Stimulated activated memory B cell treated with anti-CD40 and anti-IgM and Interleukin-4, amounts not matched to agents 10 μg/mL and 1 μg/mL and 100 μg/mL, for 72 hours (primary cell): ENCODE measurements around the gene ZDHHC1.

Experiments used
- ATAC-seq: fragments of 150-1000 bp; cut with Tn5 transposase; 2 replicates; pipeline ENCODE4 v1.10.0; 2021
- H3K27ac Mint-ChIP-seq: one replicate; pipeline ENCODE4 v1.8.0; 2022; ENCODE audit warnings: mild to moderate bottlenecking, mixed read lengths
- H3K27me3 Mint-ChIP-seq: one replicate; pipeline ENCODE4 v1.8.0; 2022; ENCODE audit warnings: mixed read lengths
- H3K36me3 Mint-ChIP-seq: one replicate; pipeline ENCODE4 v1.8.0; 2022; ENCODE audit warnings: mixed read lengths
- H3K4me1 Mint-ChIP-seq: one replicate; pipeline ENCODE4 v1.8.0; 2022; ENCODE audit warnings: mixed read lengths
- H3K4me3 Mint-ChIP-seq: one replicate; pipeline ENCODE4 v1.8.0; 2022; ENCODE audit warnings: mild to moderate bottlenecking, moderate library complexity, mixed read lengths
- H3K9me3 Mint-ChIP-seq: one replicate; pipeline ENCODE4 v1.8.0; 2022; ENCODE audit warnings: mixed read lengths

The ZDHHC1 gene

GRCh38 chr16:67441907-67442306, 25.6 kb upstream of the ZDHHC1 start:
- no peaks in the 10 kb centered on the region for H3K9me3 Mint-ChIP-seq
- H3K4me3 Mint-ChIP-seq, result no peak overlapping the region
- no peaks in the 10 kb centered on the region for H3K27me3 Mint-ChIP-seq
- no peak for ATAC-seq
- peaks cover 52% of the 10 kb centered on the region for H3K36me3 Mint-ChIP-seq
- H3K27ac Mint-ChIP-seq, result no peak overlapping the region
- H3K4me1 Mint-ChIP-seq, result peaks cover 27% of the 10 kb centered on the region

- Mint-ChIP-seq H3K4me1 (peaks cover 33% of the 10 kb centered on the region), H3K36me3 (peaks cover 56% of the 10 kb centered on the region), H3K9me3 (no peaks in the 10 kb centered on the region), H3K27me3 (no peaks in the 10 kb centered on the region), H3K4me3 (no peak overlapping the region), H3K27ac (no peak overlapping the region)
- ATAC-seq, result no peak
Observed at GRCh38 chr16:67441271-67441753, 25.0 kb upstream of the ZDHHC1 start.

- no peak for ATAC-seq
- Mint-ChIP-seq H3K4me1 (peaks cover 52% of the 10 kb centered on the region), H3K27ac (peak overlapping the region; percentile 2), H3K9me3 (no peaks in the 10 kb centered on the region), H3K27me3 (no peaks in the 10 kb centered on the region), H3K4me3 (no peak overlapping the region), H3K36me3 (peaks cover 50% of the 10 kb centered on the region)
Observed at GRCh38 chr16:67438824-67439393, 22.6 kb upstream of the ZDHHC1 start.

GRCh38 chr16:67438098-67438791, 22.0 kb upstream of the ZDHHC1 start:
- no peak for ATAC-seq
- Mint-ChIP-seq H3K27me3 (no peaks in the 10 kb centered on the region), H3K27ac (peak overlapping the region; percentile 2), H3K4me3 (no peak overlapping the region), H3K4me1 (peaks cover 59% of the 10 kb centered on the region), H3K36me3 (peaks cover 46% of the 10 kb centered on the region), H3K9me3 (no peaks in the 10 kb centered on the region)

- H3K27ac Mint-ChIP-seq, result peak overlapping the region; percentile 2
- H3K27me3 Mint-ChIP-seq, result no peaks in the 10 kb centered on the region
- ATAC-seq, result peak; percentile 14
- no peaks in the 10 kb centered on the region for H3K9me3 Mint-ChIP-seq
- H3K4me3 Mint-ChIP-seq, result no peak overlapping the region
- H3K4me1 Mint-ChIP-seq, result peaks cover 66% of the 10 kb centered on the region
- peaks cover 45% of the 10 kb centered on the region for H3K36me3 Mint-ChIP-seq
Observed at GRCh38 chr16:67437513-67437912, 21.2 kb upstream of the ZDHHC1 start.

GRCh38 chr16:67436640-67437193, 20.4 kb upstream of the ZDHHC1 start:
- no peaks in the 10 kb centered on the region for H3K27me3 Mint-ChIP-seq
- H3K27ac Mint-ChIP-seq, result no peak overlapping the region
- H3K4me3 Mint-ChIP-seq, result no peak overlapping the region
- no peak for ATAC-seq
- H3K4me1 Mint-ChIP-seq, result peaks cover 72% of the 10 kb centered on the region
- H3K9me3 Mint-ChIP-seq, result no peaks in the 10 kb centered on the region
- H3K36me3 Mint-ChIP-seq, result peaks cover 39% of the 10 kb centered on the region

GRCh38 chr16:67435758-67436164, 19.5 kb upstream of the ZDHHC1 start:
- Mint-ChIP-seq H3K27me3 (no peaks in the 10 kb centered on the region), H3K36me3 (peaks cover 36% of the 10 kb centered on the region), H3K9me3 (no peaks in the 10 kb centered on the region), H3K4me3 (no peak overlapping the region), H3K27ac (peak overlapping the region; percentile 66), H3K4me1 (peaks cover 72% of the 10 kb centered on the region)
- no peak for ATAC-seq

GRCh38 chr16:67433131-67433719, 16.9 kb upstream of the ZDHHC1 start:
- Mint-ChIP-seq H3K27ac (no peak overlapping the region), H3K4me1 (peaks cover 68% of the 10 kb centered on the region), H3K9me3 (no peaks in the 10 kb centered on the region), H3K27me3 (peaks cover 20% of the 10 kb centered on the region), H3K4me3 (no peak overlapping the region), H3K36me3 (peaks cover 17% of the 10 kb centered on the region)
- no peak for ATAC-seq

- Mint-ChIP-seq H3K27me3 (peaks cover 25% of the 10 kb centered on the region), H3K4me3 (no peak overlapping the region), H3K27ac (no peak overlapping the region), H3K36me3 (peaks cover 10% of the 10 kb centered on the region), H3K9me3 (no peaks in the 10 kb centered on the region), H3K4me1 (peaks cover 61% of the 10 kb centered on the region)
- ATAC-seq, result no peak
Observed at GRCh38 chr16:67432506-67432890, 16.2 kb upstream of the ZDHHC1 start.

GRCh38 chr16:67431775-67432505, 15.7 kb upstream of the ZDHHC1 start:
- no peaks in the 10 kb centered on the region for H3K9me3 Mint-ChIP-seq
- peaks cover 4% of the 10 kb centered on the region for H3K36me3 Mint-ChIP-seq
- no peak for ATAC-seq
- H3K4me1 Mint-ChIP-seq, result peaks cover 55% of the 10 kb centered on the region
- H3K27me3 Mint-ChIP-seq, result peaks cover 31% of the 10 kb centered on the region
- no peak overlapping the region for H3K27ac Mint-ChIP-seq
- H3K4me3 Mint-ChIP-seq, result peak overlapping the region; percentile 41

- Mint-ChIP-seq H3K27me3 (peaks cover 37% of the 10 kb centered on the region), H3K36me3 (no peaks in the 10 kb centered on the region), H3K9me3 (no peaks in the 10 kb centered on the region), H3K4me1 (peaks cover 48% of the 10 kb centered on the region), H3K27ac (no peak within 1 kb of the TSS), H3K4me3 (peak within 1 kb of the TSS; percentile 78)
- peak; percentile 49 for ATAC-seq
Observed at GRCh38 chr16:67430977-67431774, 14.9 kb upstream of the ZDHHC1 start, which contains the start of gene HSD11B2. Gene HSD11B2 (plus strand): TSS chr16:67431121. CDS start chr16:67431249, 128 bp downstream.

GRCh38 chr16:67430504-67430976, 14.3 kb upstream of the ZDHHC1 start:
- Mint-ChIP-seq H3K36me3 (no peaks in the 10 kb centered on the region), H3K27me3 (peaks cover 37% of the 10 kb centered on the region), H3K4me3 (peak overlapping the region; percentile 78), H3K9me3 (no peaks in the 10 kb centered on the region), H3K27ac (no peak overlapping the region), H3K4me1 (peaks cover 41% of the 10 kb centered on the region)
- peak; percentile 17 for ATAC-seq

- Mint-ChIP-seq H3K27me3 (peaks cover 37% of the 10 kb centered on the region), H3K36me3 (no peaks in the 10 kb centered on the region), H3K4me1 (peaks cover 39% of the 10 kb centered on the region), H3K4me3 (peak overlapping the region; percentile 78), H3K9me3 (no peaks in the 10 kb centered on the region), H3K27ac (no peak overlapping the region)
- ATAC-seq, result no peak
Observed at GRCh38 chr16:67429799-67430503, 13.7 kb upstream of the ZDHHC1 start.
